ENCODE results near the gene MISP. TPM values are rescaled to one million over a fixed set of nuclear protein-coding genes. Genes with fewer than 3 reads are reported as not detected.

The MISP gene
- total and polyA plus RNA-seq, 2 of the 13 experiments (the other 11 are each of a cell fraction or from before 2014, with no cell fraction given): 0.67 to 1.3 TPM

DNA sequence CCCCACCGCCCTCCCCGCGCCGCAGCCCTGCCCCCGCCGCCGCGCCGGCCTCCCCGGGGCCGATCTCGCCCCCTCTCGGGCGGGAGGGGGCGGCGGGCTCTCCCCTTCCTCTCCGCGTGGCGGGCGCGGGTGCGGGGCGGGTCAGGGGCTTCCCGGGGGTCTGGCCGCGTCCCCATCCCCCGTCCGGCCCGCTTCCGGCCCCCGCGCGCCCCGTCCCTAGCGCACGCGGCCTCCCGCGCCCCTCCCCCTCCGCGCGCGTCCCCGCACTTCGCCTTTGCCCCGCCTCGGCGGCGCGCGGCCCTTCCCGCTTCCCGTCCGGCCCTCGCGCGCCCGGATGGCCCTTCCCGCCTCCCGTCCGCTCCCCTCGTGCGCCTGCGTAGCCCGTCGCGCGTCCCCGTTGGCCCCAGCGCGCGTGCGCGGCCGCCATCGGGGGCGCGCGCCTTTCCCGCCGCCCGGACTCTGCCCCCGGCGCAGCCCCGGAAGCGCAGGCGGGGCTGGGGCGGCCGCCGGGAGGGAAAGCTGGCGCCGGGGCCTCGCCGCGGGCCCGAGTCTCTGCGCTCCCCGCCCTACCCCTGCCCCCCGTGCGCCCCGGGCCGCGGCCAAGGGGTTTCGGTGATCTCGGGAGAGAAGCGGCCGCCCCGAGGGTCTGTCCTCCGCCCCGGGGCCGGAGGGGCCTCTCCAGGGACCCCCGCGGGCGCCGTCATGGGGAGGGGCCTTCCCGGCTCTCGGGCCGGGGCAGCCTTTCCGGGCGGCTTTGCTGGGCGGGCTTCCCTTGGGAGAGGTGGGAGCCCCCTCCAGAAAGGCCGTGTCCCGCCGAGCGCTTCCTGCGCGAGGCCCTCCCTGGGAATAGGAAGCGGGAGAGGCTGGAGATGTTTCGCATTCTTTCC lies 46.9 kb downstream of the MISP start (continued):
- TF ChIP-seq DNMT3B (CRISPR knock-in tag; conservative IDR thresholded peaks at IDR 0.05) (no peak), STAG1 (CRISPR knock-in tag; IDR thresholded peaks at IDR 0.05) (no peak), ZNF83 (CRISPR knock-in tag; IDR thresholded peaks at IDR 0.05; ENCODE audit: borderline replicate concordance) (no peak), HNF4G (IDR thresholded peaks at IDR 0.05; ENCODE audit: borderline replicate concordance, low read depth, low read length) (peak; percentile 70; the same call in 1 of the 2 replicates), HNF4G (CRISPR knock-in tag; IDR thresholded peaks at IDR 0.05; ENCODE audit: borderline replicate concordance, low read depth) (0 out of 2 replicates have a peak, but pooled peaks have one; percentile 50), ZNF703 (CRISPR knock-in tag; IDR thresholded peaks at IDR 0.05; ENCODE audit: borderline replicate concordance) (no peak; the same call in 1 of the 2 replicates), MLX (CRISPR knock-in tag; IDR thresholded peaks at IDR 0.05) (no peak), POLR2G (IDR thresholded peaks at IDR 0.05; ENCODE audit: low read depth, low read length) (peak; percentile 22; the same call in 1 of the 2 replicates), HDAC1 (CRISPR knock-in tag; IDR thresholded peaks at IDR 0.05) (0 out of 2 replicates have a peak, but pooled peaks have one; percentile 26), MAX (IDR thresholded peaks at IDR 0.05) (peak; percentile 83), AGO1 (IDR thresholded peaks at IDR 0.05; ENCODE audit: low read depth, low read length, poor library complexity, severe bottlenecking) (peak; percentile 84), DMAP1 (CRISPR knock-in tag; IDR thresholded peaks at IDR 0.05) (no peak), GABPA (IDR thresholded peaks at IDR 0.05; ENCODE audit: low read depth, low read length) (peak; percentile 60), GABPA (CRISPR knock-in tag; IDR thresholded peaks at IDR 0.05; ENCODE audit: low read depth) (no peak), ZBTB2 (CRISPR knock-in tag; IDR thresholded peaks at IDR 0.05; ENCODE audit: low read depth) (peak; percentile 69; the same call in 1 of the 2 replicates), SMARCE1 (IDR thresholded peaks at IDR 0.05; ENCODE audit: borderline replicate concordance) (no peak), ZNF33B (CRISPR knock-in tag; IDR thresholded peaks at IDR 0.05) (no peak), YY1 (IDR thresholded peaks at IDR 0.05; ENCODE audit: insufficient read depth, insufficient replicate concordance, low read depth, low read length) (peak; percentile 84), IKZF5 (CRISPR knock-in tag; IDR thresholded peaks at IDR 0.05) (no peak), ZFX (CRISPR knock-in tag; IDR thresholded peaks at IDR 0.05; ENCODE audit: low read depth) (peak; percentile 28), TBX2 (CRISPR knock-in tag; IDR thresholded peaks at IDR 0.05; ENCODE audit: borderline replicate concordance) (0 out of 2 replicates have a peak, but pooled peaks have one; percentile 2), HOXA3 (CRISPR knock-in tag; IDR thresholded peaks at IDR 0.05) (peak; percentile 35), AFF4 (CRISPR knock-in tag; IDR thresholded peaks at IDR 0.05) (no peak)

Data from HepG2 (cell line).